NCI-H2107 treated with DMSO at 0.1 percent for 48 hours (cell line): Measurements from ENCODE around the gene PRTFDC1.

Experiments
- DNase-seq: peaks from one replicate; lab custom pipeline; 2025; ENCODE audit not compliant: unreplicated experiment; lab: John Stamatoyannopoulos, UW

The PRTFDC1 gene

DNA sequence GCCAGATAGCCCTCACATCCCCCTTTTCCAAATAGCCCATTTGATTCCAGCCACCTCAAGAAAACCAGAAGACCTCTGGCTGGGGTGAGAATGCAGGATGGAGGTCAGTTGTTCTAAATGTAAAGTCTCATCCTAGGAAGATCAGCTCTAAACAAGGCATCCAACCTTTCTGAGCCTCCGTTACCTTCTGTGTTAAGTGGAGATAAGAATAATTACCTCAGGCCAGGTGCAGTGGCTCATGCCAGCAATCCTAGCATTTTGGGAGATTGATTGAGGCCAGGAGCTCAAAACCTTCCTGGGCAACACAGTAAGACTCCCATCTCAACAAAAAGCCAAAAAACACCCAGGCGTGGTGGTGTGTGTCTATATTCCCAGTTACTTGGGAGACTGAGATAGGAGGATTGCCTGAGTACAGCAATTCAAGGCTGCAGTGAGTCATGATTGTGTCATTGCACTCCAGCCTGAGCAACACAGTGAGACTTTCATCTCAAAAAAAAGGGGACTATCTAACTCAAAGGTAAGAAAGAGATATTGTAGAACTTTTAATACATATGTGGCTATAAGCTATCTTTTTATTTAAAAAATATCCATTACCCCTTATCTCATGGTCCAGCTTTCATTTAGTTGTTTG, 43.5 kb downstream of the PRTFDC1 start:
- DNase-seq = no peak

DNA sequence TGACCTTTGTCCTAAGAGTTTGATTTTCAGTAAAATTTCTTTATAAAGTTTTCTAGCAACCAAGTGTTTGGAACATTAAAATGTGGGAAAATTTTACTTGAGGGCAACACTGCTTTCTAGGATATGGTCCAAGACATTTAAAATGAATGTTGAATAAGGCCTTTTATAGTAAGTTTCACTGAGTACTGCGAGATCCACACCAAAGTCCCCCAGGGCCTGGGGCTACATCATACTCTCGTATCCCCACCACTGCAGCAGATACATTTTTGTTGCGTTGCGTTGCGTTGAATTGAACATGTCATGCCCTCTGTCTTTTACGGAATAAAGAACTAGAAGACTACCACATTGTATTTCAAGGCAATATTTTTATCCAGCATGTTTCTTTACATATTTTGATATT, 44.5 kb downstream of the PRTFDC1 start:
- DNase-seq = no peak

DNA sequence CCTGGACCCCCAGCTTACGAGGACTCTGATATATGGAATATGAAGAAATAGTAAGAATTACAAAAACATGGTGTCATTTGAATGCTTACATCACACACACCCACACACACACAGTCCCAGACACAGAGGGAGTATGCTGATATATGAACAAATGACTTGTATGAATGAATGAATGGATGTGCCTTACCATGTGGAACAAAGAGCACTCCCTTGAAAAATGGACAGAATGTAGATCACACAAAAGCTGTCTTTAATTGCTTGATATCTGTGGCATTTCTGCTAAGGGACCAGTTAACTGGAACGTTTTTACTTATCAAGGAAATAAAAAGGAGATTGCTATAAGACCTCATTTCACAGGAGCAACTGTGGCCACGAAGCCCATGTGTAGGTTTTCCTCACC, 46.0 kb downstream of the PRTFDC1 start:
- no peak for DNase-seq

DNA sequence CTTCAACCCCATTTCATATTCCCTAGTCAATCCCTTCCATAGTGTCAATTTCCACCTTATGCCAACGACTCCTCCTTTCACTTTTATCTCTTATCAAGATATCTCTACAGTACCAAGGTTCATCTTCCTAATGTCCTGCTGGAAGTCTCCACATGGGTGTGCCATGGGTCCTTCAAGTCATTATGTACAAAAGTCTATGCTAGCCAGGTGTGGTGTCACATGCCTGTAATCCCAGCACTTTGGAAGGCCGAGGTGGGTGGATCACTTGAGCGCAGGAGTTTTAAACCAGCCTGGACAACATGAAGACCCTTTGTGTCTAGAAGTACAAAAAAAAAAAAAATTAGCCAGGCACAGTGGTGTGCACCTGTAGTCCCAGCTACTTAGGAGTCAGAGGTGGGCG, 47.6 kb downstream of the PRTFDC1 start:
- no peak for DNase-seq

DNA sequence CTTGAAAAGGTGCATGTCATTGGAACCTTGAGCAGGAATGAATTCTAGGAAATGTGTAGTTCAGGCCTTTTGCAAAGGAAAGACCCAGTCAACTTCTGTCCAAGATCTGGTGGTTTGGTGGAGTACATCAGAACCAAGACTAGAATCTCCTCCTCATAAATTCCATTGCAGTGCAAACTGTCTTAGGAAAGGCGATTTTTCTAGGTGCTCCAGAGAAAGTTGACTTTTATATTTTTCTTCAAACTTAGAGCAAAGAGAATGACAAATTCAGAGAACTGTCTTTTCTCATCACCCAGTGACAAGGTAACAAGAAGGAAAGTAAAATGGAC, 50.0 kb downstream of the PRTFDC1 start:
- DNase-seq = no peak

DNA sequence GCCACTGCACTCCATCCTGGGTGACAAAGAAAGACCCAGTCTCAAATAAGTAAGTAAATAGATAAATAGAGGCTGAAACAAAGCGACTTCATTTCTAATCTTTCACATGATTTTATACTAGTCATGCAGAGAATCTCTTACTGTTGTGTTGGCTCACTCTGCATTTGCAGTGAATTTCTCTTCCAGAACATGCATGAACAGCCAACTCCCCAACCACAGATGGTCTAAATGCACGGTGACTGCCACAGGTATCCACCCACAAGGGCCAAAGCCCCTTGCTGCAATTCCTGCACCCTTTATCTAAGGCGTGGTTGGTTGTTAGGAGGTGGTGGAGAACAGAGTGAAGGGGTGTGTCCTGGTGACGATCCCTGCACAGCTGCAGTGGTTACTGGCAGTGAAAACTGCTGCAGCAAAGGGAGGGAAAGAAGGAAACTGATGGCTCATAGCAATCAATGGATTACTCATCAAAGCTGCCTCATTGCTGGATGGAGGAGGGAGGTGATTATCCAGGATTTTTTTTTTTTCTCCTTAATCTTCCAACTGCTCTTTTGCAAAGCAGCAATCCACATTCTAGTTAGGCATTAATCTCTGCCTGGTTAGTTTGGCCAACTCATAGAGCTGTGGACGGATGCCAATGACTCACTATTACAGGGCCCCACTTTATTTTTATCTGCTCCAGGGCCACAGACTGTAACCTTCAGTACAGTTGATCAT, 50.6 kb downstream of the PRTFDC1 start:
- DNase-seq = no peak

DNA sequence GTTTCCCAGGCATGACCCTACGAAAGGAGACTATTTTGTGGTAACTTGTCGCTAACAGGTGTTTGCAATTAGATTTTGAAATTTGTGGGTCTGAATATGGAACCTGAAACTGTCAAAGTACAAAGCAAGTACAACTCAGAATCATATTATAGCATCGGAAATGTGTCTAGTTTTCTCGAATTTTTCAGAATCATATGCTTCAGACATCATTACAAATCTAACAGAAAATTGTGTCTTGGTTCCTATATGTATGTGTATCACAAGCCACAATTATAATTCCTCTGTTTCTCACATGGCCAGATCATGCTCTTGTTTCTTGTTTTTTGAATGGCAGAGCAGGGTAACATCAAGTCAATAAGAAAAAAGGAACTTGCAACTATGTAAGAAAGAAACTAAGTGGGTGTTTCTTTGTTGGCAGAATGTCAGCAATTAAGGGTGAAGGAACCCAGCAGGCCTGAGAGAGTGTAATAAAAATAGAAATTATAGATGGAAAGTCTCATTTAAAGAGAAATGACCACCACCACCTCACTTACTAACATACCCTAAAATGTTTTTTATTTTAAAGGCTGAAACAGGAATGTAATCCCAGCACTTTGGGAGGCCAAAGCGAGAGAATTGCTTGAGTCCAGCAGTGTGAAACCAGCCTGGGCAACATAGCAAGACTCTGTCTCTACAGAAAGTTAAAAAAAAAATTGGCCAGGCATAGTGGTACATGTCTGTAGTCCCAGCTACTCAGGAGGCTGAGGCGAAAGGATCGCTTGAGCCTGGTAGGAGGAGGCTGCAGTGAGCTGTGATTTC, 51.3 kb downstream of the PRTFDC1 start:
- no peak for DNase-seq

DNA sequence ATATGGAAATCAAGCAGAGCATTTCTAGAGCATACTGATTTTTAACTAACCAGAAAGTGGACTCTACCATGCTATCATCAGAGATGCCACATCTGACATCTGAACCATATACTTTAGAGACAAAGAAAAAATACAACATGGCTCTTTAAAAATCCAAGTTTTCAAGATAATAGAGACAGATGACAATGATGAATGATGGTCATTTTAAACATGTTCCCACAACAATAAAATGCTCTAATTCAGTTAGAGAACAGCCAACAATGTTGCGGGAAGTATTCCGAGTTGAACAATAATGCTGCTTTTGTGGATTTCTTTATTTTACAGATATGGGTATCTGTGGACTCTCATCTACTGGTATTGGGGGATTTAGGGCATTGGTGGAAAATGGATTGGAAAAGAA, 52.8 kb downstream of the PRTFDC1 start:
- no peak for DNase-seq

DNA sequence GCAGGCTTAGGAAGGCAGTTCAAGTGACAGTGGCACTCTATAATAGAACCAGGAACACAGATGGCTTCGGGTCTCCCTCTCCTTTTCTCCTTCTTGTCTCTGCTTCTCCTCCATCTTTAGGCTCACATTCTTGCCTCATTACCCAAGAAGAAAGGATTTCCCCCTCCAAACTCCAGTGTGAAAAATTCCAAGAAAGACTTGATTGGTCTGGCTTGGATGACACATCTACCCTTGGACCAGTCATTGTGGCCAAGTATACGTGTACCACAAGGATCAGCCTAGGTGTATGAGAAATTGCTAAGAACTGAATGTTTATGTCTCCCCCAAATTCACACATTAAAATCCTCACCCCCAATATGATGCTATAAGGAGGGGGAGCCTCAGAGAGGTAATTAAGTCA, 53.9 kb downstream of the PRTFDC1 start:
- no peak for DNase-seq

DNA sequence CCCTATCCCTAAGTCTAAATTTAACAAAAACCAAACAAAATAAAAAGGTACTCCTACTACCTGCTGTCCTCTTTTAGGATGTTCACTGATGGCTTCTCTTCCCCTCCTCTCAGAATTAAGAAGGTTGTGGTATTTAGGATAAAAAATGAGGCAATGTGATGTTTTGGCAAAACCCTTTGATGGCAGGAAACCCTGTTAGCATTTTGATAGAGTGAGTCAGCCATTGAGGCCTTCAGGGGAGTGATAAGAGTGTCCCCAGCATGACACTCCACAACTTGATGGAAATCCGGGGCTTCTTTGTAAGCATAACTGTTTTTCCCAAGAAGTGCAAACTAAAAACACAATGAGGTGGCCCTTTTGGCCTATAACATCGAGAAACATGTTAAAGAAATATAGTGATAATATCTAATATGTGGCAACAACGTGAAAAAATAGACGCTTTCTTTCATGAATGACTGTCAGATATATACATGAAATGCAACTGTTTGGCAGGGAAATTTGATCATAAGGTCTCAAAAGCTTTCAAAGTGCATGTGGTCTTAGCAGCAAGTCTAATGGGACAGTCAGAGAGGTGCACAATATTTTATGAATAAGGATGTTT, 55.0 kb downstream of the PRTFDC1 start:
- DNase-seq = no peak

DNA sequence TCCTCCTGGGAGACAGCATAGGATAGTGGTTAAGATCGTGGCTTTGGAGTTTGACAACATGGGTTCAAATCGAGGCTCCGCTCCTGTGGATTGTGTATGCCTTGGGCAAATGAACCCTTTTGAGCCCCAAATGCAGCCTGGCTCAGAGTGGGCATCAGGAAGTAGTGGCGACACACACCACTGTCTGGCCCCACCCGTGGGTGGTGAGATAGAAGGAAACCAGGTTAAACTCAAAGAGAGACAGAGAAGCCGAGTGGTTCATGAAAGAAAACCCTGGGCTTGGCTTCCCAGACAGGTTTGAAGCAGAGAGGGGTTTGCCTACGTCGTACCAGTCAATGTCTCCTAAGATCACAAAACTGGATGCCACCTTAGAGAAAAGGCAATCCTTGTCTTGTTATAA, 57.7 kb downstream of the PRTFDC1 start:
- no peak for DNase-seq

DNA sequence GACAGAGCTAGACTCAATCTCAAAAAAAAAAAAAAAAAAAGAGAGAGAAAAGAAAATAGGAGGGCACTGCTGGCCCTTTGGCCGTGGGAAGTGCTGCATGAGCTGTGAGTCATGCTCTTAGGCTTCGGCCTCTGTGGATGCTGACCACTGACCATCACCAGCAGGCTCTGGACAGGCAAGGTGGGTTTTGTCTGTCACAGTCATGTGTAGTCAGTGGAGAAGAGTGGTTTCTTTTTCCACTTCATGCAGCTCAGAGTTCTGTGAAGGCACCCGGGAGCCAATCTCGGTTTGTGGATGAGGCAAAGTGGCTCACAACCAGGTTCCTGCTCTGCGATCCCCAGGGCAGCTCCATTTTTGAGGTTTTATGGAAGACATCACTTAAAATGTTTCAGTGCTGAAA, 58.1 kb downstream of the PRTFDC1 start:
- DNase-seq = no peak

DNA sequence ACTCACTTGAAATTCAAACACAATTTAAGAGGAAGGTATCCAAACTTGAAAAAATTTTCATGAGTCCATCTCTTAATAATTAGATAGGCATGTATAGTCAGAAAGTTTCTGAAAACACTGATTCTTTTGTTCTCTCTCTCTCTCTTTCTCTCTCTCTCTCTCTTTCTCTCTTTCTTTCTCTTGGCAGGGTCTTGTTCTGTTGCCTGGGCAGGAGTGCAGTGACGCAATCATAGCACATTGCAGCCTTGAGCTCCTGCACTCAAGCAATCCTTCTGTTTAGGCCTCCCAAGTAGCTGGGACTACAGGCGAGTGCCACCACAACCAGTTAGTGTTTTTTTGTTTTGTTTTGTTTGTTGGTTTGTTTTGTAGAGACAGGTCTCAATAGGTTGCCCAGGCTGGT, 59.3 kb downstream of the PRTFDC1 start:
- no peak for DNase-seq

DNA sequence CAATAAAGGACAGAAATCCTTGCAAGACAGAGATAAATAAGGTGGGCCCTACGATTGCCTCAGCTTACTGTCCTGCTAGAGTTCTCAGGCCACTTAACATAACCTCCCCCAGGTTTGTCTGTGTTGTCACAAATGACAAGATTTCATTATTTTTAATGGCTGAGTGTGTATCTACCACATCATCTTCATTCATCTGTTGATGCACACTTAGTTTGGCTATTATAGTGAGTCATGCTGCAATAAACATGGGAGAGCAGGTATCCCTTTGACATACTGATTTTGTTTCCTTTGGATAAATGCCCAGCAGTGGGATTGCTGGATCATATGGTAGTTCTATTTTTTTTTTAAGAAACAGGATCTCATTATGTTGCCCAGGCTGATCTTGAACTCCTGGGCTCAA, 60.6 kb downstream of the PRTFDC1 start:
- no peak for DNase-seq

DNA sequence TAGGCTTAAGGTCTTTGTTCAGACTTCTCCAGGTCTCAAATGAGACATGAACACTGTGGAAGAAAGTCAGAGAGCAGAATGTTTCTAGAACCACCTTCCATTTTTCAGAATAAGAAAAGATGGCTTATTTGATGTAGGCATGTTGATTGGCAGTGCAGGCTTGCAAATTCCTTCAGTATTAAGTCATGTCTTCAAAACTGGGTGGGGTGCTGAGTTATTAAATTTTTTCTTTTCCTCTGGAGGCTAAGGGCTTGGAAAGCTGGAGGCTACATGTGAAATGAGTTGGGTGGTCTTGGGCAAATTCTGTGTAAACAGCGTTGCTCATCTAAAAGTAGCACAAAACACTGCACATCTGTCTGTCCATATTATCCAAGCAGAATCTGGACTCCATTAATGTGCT, 62.8 kb downstream of the PRTFDC1 start:
- DNase-seq = no peak

DNA sequence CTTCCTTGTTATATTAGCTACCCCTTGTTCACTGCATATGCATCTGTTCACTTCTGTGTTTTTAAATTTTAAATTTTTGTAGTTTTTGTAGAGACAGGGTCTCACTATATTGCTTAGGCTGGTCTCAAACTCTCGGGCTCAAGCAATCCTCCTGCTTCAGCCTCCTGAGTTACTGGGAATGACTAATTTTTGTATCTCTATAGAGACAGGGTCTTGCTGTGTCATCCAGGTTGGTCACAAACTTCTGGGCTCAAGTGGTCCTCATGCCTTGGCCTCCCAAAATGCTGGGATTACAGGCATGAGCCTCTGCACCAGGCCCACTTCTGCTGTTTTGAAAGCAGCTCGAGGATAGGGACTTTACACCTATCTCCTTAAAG, 64.6 kb downstream of the PRTFDC1 start:
- no peak for DNase-seq

DNA sequence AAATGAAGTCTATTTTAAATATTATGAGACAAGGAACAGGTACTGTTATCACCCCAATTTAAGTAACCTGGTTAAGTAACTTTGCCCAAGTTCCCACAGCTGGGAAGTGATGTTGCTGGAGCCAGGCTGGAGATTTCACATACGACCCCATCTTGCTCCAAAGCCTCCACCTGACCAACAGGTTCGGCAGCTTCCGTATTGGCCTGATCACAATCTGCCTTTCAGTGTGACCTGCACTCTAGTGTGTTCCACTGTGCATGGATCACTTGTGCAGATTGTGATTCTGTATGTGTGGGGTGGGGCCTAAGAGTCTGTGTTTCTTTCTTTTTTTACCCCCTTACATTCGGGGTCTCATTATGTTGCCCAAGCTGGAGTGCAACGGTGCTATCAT, 66.1 kb downstream of the PRTFDC1 start:
- no peak for DNase-seq

DNA sequence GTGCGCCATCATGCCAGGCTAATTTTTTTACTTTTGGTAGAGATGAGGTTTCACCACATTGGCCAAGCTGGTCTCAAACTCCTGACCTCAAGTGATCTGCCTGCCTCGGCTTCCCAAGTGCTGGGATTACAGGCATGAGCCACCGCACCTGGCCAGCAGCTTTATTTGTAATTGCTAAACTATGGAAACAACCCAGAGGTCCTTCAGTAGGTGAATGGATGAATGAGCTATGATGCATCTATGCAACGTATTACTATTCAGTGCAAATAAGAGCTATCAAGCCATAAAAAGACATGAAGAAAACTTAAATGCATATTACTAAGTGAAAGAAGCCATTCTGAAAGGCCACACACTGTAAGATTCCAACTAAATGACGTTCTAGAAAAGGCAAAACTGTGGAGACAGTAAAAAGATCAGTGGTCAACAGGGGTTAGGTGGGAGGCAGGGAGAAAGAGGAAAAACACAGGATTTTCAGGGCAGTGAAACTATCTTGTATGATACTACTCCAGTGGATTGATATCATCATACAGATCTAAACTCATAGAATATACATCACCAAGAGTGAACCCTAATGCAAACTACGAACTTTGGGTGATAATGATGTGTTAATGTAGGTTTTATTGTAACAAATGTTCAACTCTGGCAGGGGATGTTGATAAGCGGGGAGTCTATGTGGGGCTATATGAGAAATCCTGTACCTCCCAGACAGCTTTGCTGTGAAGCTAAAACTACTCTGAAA, 66.7 kb downstream of the PRTFDC1 start:
- no peak for DNase-seq

DNA sequence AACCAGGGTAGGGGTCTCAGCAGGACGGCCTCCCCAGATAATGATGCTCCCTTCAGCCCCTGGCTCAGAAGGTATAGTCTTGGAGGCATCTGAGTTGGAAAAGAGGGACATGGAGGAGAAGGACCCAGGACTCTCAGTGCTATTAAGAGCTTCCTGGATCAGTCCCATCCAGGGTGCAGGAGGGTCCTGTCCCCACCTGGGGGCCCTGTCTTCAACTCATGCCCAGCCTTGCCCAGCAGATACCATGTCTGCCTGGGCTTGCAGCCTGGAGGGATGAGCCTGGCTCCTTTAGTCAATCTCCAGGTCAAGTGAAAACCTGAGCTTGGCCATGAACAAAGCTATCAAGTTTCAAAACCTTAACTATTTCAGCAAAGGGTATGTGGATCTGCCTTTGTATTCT, 67.6 kb downstream of the PRTFDC1 start:
- DNase-seq = no peak

DNA sequence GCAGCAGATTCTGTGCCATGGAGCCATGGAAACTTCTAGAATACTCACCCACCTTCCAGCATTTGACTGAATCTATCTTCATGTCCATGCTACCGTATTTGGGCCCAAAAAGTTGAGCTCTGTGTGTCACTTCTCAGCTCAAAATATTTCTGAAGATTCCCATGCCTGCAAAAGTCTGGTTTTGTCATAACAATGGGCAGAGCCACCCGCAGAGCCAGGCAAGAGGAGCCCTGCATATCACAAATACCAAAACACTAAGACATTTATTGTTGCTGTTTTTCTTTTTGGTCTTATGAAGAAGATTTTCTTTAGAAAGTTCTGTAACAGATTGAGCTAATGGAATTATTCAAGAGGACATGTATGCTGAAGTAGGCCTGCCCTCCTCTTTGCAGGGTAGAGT, 68.1 kb downstream of the PRTFDC1 start:
- no peak for DNase-seq

DNA sequence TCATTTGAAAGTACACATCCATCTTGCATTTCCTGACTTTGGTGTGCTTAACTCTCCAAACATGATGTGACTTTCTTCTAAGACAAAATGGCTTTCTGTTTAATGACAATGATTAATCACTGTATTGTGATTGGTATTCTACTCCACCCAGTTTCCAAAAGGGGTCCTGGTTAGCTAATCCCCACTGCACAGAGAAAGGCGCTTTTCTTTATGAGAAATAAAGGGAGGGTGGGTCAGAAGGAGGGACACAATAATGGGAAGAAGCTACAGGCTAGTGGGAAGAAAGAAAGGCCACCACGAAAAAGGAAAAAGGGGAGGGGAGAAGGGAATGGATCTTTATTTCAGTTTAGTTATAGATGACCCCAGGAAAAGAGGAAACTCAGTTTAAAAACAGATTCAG, 69.2 kb downstream of the PRTFDC1 start:
- no peak for DNase-seq
